Liver (tissue), 9 donors: Measurements from ENCODE around the gene TGFBR3. TPM values are rescaled to one million over a fixed set of nuclear protein-coding genes. Genes with fewer than 3 reads are reported as not detected.

Source experiments
- DNase-seq: peaks from one replicate; pipeline ENCODE4 v3.0.0-alpha.2; 2017; ENCODE audit warnings: low spot score
- H3K27ac ChIP-seq, 2 donors: one replicate each; pipeline ENCODE4 v1.7.0; 2013; ENCODE audit warnings: inconsistent platforms in 2 of 2, low read length in 2 of 2, control low read depth in 1 of 2, low read depth in 1 of 2, mild to moderate bottlenecking in 1 of 2
- H3K27me3 ChIP-seq, 4 donors: one replicate each; pipeline versions ENCODE4 v1.6.1 to v1.7.0; 2013; ENCODE audit warnings: low read length in 3 of 4, inconsistent platforms in 1 of 4, mild to moderate bottlenecking in 1 of 4, moderate library complexity in 1 of 4; ENCODE audit not compliant: control insufficient read depth in 4 of 4, insufficient read depth in 4 of 4
- H3K36me3 ChIP-seq, 4 donors: one replicate each; pipeline versions ENCODE4 v1.6.1 to v1.7.0; 2013; ENCODE audit warnings: low read length in 3 of 4, mild to moderate bottlenecking in 3 of 4, low read depth in 1 of 4, moderate library complexity in 1 of 4; ENCODE audit not compliant: control insufficient read depth in 4 of 4, insufficient read depth in 3 of 4
- H3K4me1 ChIP-seq, 4 donors: one replicate each; pipeline versions ENCODE4 v1.6.1 to v1.7.0; 2013; ENCODE audit warnings: low read length in 3 of 4, mild to moderate bottlenecking in 3 of 4, moderate library complexity in 1 of 4; ENCODE audit not compliant: control insufficient read depth in 4 of 4, insufficient read depth in 4 of 4
- H3K4me3 ChIP-seq, 3 donors: one replicate each; pipeline versions ENCODE4 v1.6.1 to v1.7.0; 2013; ENCODE audit warnings: low read length in 3 of 3, control low read depth in 1 of 3, low read depth in 1 of 3, mild to moderate bottlenecking in 1 of 3
- H3K9ac ChIP-seq, 2 donors: one replicate each; pipeline ENCODE4 v1.7.0; 2013; ENCODE audit warnings: low read length in 2 of 2, mild to moderate bottlenecking in 2 of 2, moderate library complexity in 2 of 2, control low read depth in 1 of 2, low read depth in 1 of 2
- H3K9me3 ChIP-seq, 4 donors: one replicate each; pipeline versions ENCODE4 v1.6.1 to v1.7.0; 2013; ENCODE audit warnings: low read length in 3 of 4; ENCODE audit not compliant: control insufficient read depth in 4 of 4
- FOXA1 ChIP-seq: IDR thresholded peaks from 2 replicates; pipeline ENCODE4 v1.6.1; 2016; ENCODE audit warnings: antibody characterized with exemption
- FOXA2 ChIP-seq: IDR thresholded peaks from 2 replicates; pipeline ENCODE4 v1.6.1; 2016; ENCODE audit warnings: antibody characterized with exemption
- GABPA ChIP-seq, 2 donors: IDR thresholded peaks in 1 of 2; conservative IDR thresholded peaks in 1 of 2; 2 replicates each; pipeline ENCODE4 v1.6.1; 2016; ENCODE audit warnings: antibody characterized with exemption in 2 of 2, mild to moderate bottlenecking in 1 of 2, moderate library complexity in 1 of 2
- HNF4A ChIP-seq, 2 donors: conservative IDR thresholded peaks; 2 replicates each; pipeline ENCODE4 v1.6.1; 2016; ENCODE audit warnings: antibody characterized with exemption in 2 of 2, mild to moderate bottlenecking in 2 of 2
- HNF4G ChIP-seq: IDR thresholded peaks from 2 replicates; pipeline ENCODE4 v1.6.1; 2016; ENCODE audit warnings: antibody characterized with exemption
- JUND ChIP-seq, 2 donors: IDR thresholded peaks; 2 replicates each; pipeline ENCODE4 v1.6.1; 2016; ENCODE audit warnings: antibody characterized with exemption in 2 of 2
- RXRA ChIP-seq, 2 donors: IDR thresholded peaks; 2 replicates each; pipeline ENCODE4 v1.6.1; 2017 to 2018; ENCODE audit warnings: antibody characterized with exemption in 2 of 2, mild to moderate bottlenecking in 1 of 2
- SP1 ChIP-seq: IDR thresholded peaks from 2 replicates; pipeline ENCODE4 v1.6.1; 2018; ENCODE audit warnings: antibody characterized with exemption, mild to moderate bottlenecking
- YY1 ChIP-seq: IDR thresholded peaks from 2 replicates; pipeline ENCODE4 v1.6.1; 2016; ENCODE audit warnings: antibody characterized with exemption, mild to moderate bottlenecking
- WGBS: extraction: QIAGEN DNeasy Blood & Tissue Kit; methylation state at CpG from one replicate; pipeline ENCODE4 v1.1.7; 2013; 5-methylcytosine and 5-hydroxymethylcytosine counted together
- polyA plus RNA-seq, 2 donors: library from polyadenylated mRNA; stranded (reverse) in 1 of 2; unstranded in 1 of 2; fragments of 200-250 nt in 1 of 2; fragments of >200 nt in 1 of 2; fragmentation: Nextera tagmentation in 1 of 2; extraction: Ambion mirVana in 1 of 2; gene quantifications; one replicate each; pipeline versions ENCODE4 v1.2.1 to v1.2.3, GENCODE V29; 2013 to 2015
- total RNA-seq, 2 donors: library from RNA; depleted of rRNA; stranded (reverse); fragments of >200 nt; gene quantifications; one replicate each; pipeline ENCODE4 v1.2.3, GENCODE V29; 2014
- TF ChIP-seq, protein P1 (sequence below): IDR thresholded peaks from 2 replicates; pipeline ENCODE4 v1.6.1; 2016; ENCODE audit warnings: antibody characterized with exemption
- TF ChIP-seq, protein P2 (sequence below): IDR thresholded peaks from 2 replicates; pipeline ENCODE4 v1.6.1; 2016; ENCODE audit warnings: antibody characterized with exemption
- TF ChIP-seq, protein P3 (sequence below): IDR thresholded peaks from 2 replicates; pipeline ENCODE4 v1.6.1; 2016; ENCODE audit warnings: antibody characterized with exemption, mild to moderate bottlenecking
- TF ChIP-seq, protein P4 (sequence below): IDR thresholded peaks from 2 replicates; pipeline ENCODE4 v1.6.1; 2016; ENCODE audit warnings: antibody characterized with exemption
- TF ChIP-seq, protein P5 (sequence below): fragments of 150-350 bp; IDR thresholded peaks from 2 replicates; pipeline ENCODE4 v1.5.1; 2017; ENCODE audit warnings: improper control_type of control experiment, low read depth, low read length; ENCODE audit not compliant: missing input control
- donor health status: healthy.
- donor health status: healthy.
- donor health status: healthy.
- donor health status: healthy.
- donor health status: healthy.

TGFBR3 gene
- total and polyA plus RNA-seq, 4 donors, result 6.1 to 19.3 (median 9.9) TPM

DNA sequence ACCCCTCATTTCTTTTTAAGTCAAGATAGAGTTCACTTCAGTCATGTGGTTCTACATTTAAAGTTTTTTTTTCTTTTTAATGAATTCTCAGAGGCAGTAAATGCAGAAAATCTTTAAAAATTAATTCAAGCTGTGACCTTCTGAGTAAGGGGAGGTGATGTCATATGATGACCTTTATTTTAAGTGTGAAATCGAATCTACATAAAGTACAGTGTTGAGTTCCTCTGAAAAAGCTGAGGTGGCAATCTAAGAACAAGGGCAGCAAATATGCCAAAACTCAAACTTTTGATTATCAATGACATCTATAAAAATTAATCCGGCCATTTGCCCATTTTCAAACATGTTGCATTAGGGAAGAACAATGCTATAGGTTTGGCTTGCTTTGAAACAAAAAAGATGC, 211.8 kb downstream of the TGFBR3 start:
- no peaks in the 10 kb centered on the region for H3K9me3 ChIP-seq
- H3K27ac ChIP-seq, result no peak overlapping the region
- no peak overlapping the region for H3K9ac ChIP-seq
- H3K36me3 ChIP-seq, result no peaks in the 10 kb centered on the region
- TF ChIP-seq RXRA (IDR thresholded peaks at IDR 0.05) (no peak), GABPA (IDR thresholded peaks at IDR 0.05 in 1 of 2, conservative IDR thresholded peaks at IDR 0.05 in 1 of 2) (no peak), FOXA1 (no peak), YY1 (no peak)
- TF ChIP-seq, protein P1, sequence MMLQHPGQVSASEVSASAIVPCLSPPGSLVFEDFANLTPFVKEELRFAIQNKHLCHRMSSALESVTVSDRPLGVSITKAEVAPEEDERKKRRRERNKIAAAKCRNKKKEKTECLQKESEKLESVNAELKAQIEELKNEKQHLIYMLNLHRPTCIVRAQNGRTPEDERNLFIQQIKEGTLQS, result no peak
- TF ChIP-seq, protein P2, sequence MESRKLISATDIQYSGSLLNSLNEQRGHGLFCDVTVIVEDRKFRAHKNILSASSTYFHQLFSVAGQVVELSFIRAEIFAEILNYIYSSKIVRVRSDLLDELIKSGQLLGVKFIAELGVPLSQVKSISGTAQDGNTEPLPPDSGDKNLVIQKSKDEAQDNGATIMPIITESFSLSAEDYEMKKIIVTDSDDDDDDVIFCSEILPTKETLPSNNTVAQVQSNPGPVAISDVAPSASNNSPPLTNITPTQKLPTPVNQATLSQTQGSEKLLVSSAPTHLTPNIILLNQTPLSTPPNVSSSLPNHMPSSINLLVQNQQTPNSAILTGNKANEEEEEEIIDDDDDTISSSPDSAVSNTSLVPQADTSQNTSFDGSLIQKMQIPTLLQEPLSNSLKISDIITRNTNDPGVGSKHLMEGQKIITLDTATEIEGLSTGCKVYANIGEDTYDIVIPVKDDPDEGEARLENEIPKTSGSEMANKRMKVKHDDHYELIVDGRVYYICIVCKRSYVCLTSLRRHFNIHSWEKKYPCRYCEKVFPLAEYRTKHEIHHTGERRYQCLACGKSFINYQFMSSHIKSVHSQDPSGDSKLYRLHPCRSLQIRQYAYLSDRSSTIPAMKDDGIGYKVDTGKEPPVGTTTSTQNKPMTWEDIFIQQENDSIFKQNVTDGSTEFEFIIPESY, result no peak
- TF ChIP-seq, protein P3, sequence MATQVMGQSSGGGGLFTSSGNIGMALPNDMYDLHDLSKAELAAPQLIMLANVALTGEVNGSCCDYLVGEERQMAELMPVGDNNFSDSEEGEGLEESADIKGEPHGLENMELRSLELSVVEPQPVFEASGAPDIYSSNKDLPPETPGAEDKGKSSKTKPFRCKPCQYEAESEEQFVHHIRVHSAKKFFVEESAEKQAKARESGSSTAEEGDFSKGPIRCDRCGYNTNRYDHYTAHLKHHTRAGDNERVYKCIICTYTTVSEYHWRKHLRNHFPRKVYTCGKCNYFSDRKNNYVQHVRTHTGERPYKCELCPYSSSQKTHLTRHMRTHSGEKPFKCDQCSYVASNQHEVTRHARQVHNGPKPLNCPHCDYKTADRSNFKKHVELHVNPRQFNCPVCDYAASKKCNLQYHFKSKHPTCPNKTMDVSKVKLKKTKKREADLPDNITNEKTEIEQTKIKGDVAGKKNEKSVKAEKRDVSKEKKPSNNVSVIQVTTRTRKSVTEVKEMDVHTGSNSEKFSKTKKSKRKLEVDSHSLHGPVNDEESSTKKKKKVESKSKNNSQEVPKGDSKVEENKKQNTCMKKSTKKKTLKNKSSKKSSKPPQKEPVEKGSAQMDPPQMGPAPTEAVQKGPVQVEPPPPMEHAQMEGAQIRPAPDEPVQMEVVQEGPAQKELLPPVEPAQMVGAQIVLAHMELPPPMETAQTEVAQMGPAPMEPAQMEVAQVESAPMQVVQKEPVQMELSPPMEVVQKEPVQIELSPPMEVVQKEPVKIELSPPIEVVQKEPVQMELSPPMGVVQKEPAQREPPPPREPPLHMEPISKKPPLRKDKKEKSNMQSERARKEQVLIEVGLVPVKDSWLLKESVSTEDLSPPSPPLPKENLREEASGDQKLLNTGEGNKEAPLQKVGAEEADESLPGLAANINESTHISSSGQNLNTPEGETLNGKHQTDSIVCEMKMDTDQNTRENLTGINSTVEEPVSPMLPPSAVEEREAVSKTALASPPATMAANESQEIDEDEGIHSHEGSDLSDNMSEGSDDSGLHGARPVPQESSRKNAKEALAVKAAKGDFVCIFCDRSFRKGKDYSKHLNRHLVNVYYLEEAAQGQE, result no peak
- 80% methylated on average over 2 of the region's 2 CpGs for WGBS
- no peak overlapping the region for H3K4me3 ChIP-seq
- no peaks in the 10 kb centered on the region for H3K27me3 ChIP-seq
- H3K4me1 ChIP-seq, result no peaks in the 10 kb centered on the region
- no peak for DNase-seq

DNA sequence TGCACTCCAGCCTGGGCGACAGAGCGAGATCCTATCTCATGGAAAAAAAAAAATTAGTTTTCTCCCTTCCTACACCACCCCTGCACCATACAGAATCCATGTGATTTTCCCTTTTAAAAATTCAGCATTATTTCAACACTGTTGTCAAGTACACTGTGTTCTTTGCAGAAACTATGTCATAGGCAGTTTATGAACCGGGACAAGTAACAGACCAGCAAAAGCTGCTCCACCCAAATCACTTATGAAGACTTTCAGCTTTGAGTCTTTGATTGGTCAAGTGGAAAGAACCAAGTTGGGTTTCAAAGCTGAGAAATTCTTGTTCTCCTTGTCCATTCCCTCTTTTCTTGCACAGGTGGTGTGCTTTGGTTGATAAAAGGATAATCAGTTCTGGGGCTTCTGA, 212.3 kb downstream of the TGFBR3 start:
- Histone ChIP-seq H3K4me3 (no peak overlapping the region), H3K9ac (no peak overlapping the region), H3K4me1 (no peaks in the 10 kb centered on the region), H3K36me3 (no peaks in the 10 kb centered on the region), H3K9me3 (no peaks in the 10 kb centered on the region), H3K27ac (no peak overlapping the region), H3K27me3 (no peaks in the 10 kb centered on the region)
- TF ChIP-seq RXRA (IDR thresholded peaks at IDR 0.05), result no peak
- TF ChIP-seq, protein P4, sequence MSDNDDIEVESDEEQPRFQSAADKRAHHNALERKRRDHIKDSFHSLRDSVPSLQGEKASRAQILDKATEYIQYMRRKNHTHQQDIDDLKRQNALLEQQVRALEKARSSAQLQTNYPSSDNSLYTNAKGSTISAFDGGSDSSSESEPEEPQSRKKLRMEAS, result no peak
- no peak for TF ChIP-seq JUND (IDR thresholded peaks at IDR 0.05)
- TF ChIP-seq GABPA (IDR thresholded peaks at IDR 0.05 in 1 of 2, conservative IDR thresholded peaks at IDR 0.05 in 1 of 2), result no peak
- 89% methylated on average over 3 of the region's 3 CpGs for WGBS
- no peak for DNase-seq

DNA sequence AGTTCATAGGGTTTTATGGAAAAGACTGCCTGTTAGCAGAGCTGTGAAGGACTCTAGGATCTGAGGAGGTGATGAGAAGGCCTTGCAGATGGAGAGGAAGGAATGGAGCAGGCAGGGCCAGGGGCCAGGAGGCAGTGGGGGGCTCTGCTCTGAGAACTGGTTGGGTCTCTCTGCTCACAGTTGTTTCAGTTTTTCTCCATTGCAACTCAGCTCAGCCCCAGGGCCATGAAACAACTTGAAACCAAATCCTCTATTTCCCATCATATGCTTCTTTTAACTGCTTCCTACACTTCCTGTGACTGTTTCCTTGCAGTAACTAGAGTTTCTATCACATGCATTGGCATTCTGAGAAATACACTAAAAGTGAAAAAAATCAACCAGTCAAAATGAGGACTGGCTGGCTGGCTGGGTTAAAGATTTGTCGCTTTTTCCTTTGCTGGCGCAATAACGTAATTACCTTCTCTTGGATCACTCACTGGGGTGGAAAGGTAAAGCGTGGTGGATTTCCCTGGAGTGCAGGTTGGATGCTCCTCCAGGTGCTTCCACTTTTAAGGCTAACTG, 213.3 kb downstream of the TGFBR3 start:
- no peaks in the 10 kb centered on the region for H3K4me1 ChIP-seq
- whole genome bisulfite sequencing, result 97% methylated on average over 4 of the region's 4 CpGs
- no peak overlapping the region for H3K9ac ChIP-seq
- no peak overlapping the region for H3K27ac ChIP-seq
- no peaks in the 10 kb centered on the region for H3K27me3 ChIP-seq
- no peak for DNase-seq
- no peaks in the 10 kb centered on the region for H3K9me3 ChIP-seq
- H3K36me3 ChIP-seq, result no peaks in the 10 kb centered on the region
- no peak overlapping the region for H3K4me3 ChIP-seq
- TF ChIP-seq FOXA2 (no peak), HNF4A (conservative IDR thresholded peaks at IDR 0.05) (no peak), YY1 (no peak), SP1 (no peak), HNF4G (no peak), RXRA (IDR thresholded peaks at IDR 0.05) (no peak), JUND (IDR thresholded peaks at IDR 0.05) (no peak), FOXA1 (no peak), GABPA (IDR thresholded peaks at IDR 0.05 in 1 of 2, conservative IDR thresholded peaks at IDR 0.05 in 1 of 2) (no peak)
- TF ChIP-seq, protein P5, sequence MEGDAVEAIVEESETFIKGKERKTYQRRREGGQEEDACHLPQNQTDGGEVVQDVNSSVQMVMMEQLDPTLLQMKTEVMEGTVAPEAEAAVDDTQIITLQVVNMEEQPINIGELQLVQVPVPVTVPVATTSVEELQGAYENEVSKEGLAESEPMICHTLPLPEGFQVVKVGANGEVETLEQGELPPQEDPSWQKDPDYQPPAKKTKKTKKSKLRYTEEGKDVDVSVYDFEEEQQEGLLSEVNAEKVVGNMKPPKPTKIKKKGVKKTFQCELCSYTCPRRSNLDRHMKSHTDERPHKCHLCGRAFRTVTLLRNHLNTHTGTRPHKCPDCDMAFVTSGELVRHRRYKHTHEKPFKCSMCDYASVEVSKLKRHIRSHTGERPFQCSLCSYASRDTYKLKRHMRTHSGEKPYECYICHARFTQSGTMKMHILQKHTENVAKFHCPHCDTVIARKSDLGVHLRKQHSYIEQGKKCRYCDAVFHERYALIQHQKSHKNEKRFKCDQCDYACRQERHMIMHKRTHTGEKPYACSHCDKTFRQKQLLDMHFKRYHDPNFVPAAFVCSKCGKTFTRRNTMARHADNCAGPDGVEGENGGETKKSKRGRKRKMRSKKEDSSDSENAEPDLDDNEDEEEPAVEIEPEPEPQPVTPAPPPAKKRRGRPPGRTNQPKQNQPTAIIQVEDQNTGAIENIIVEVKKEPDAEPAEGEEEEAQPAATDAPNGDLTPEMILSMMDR, result no peak
- TF ChIP-seq, protein P3, result no peak
- TF ChIP-seq, protein P4, result no peak
